ENCODE results near the gene UFD1. TPM values are rescaled to one million over a fixed set of nuclear protein-coding genes. Genes with fewer than 3 reads are reported as not detected.

The UFD1 gene
- total and polyA plus RNA-seq, 2 of the 4 experiments (the other 2 are of a cell fraction) = 149 to 152 TPM

DNA sequence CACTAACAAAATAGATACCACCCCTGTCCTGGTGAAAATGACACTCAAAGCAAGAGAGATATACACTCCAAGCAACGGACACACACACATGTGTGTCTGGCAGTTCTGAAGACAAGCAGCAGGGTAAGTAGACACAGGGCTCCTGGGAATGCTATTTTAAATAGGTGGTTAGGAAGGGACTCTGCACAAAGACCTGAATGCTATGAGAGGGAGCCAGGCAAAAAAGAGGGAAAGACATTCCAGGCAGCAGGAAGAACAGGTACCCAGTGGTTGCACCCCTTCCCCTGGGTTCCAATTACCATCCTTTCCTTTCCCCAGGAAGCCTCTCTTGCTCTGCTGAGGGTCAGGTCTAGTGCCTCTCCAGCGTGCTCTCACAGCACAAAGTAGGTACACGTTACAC lies 3.0 kb downstream of the UFD1 start:
- intact Hi-C loops (cut with micrococcal nuclease) (loop anchor here (5.0 kb wide), 2 partner anchors 156 to 184 kb away; partner anchors contain the start of gene CLTCL1), in situ Hi-C loops (cut with MboI; ENCODE audit: low sequenced_read_pairs) (no loop called here), dilution Hi-C loops (cut with HindIII; ENCODE audit: low sequenced_read_pairs, unreplicated experiment) (no loop called here)
- ChIA-PET POLR2A (ENCODE audit: unreplicated experiment) (no interaction called here), CTCF (no interaction called here)
- H3K18ac ChIP-seq (ENCODE audit: low read depth, low read length) = no peak overlapping the region
- peaks cover 37 to 65% of the 10 kb centered on the region in 2 experiments for H3K79me1 ChIP-seq (ENCODE audit: low read depth in 1 of 2, low read length in 2 of 2)
- no peak overlapping the region for H2AFZ ChIP-seq (replicated peaks; ENCODE audit: low read length, poor library complexity)
- H4K8ac ChIP-seq (ENCODE audit: low read depth in 2 of 2, low read length in 2 of 2) = no peak overlapping the region
- no peak overlapping the region for H2BK5ac ChIP-seq (ENCODE audit: low read depth, low read length, poor library complexity, severe bottlenecking)
- no peak overlapping the region for H3K56ac ChIP-seq (ENCODE audit: extremely low read depth, insufficient read depth, low read length)
- no peaks in the 10 kb centered on the region; the same call in none of the 2 replicates for H3K4me1 ChIP-seq (ENCODE audit: control insufficient read depth, insufficient read depth, low read length)
- H2BK120ac ChIP-seq (ENCODE audit: low read depth, low read length) = no peak overlapping the region
- no peaks in the 10 kb centered on the region for H3K9me3 ChIP-seq (ENCODE audit: control insufficient read depth, insufficient read depth, low read length)
- no peak for TF ChIP-seq BHLHE40 (IDR thresholded peaks at IDR 0.05; ENCODE audit: low read depth, low read length)
- TF ChIP-seq, protein P1, sequence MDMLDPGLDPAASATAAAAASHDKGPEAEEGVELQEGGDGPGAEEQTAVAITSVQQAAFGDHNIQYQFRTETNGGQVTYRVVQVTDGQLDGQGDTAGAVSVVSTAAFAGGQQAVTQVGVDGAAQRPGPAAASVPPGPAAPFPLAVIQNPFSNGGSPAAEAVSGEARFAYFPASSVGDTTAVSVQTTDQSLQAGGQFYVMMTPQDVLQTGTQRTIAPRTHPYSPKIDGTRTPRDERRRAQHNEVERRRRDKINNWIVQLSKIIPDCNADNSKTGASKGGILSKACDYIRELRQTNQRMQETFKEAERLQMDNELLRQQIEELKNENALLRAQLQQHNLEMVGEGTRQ (IDR thresholded peaks at IDR 0.05; ENCODE audit: low read depth, low read length) = no peak
- no peak for TF ChIP-seq RAD21 (IDR thresholded peaks at IDR 0.05; ENCODE audit: low read length)
- TF ChIP-seq, protein P2, sequence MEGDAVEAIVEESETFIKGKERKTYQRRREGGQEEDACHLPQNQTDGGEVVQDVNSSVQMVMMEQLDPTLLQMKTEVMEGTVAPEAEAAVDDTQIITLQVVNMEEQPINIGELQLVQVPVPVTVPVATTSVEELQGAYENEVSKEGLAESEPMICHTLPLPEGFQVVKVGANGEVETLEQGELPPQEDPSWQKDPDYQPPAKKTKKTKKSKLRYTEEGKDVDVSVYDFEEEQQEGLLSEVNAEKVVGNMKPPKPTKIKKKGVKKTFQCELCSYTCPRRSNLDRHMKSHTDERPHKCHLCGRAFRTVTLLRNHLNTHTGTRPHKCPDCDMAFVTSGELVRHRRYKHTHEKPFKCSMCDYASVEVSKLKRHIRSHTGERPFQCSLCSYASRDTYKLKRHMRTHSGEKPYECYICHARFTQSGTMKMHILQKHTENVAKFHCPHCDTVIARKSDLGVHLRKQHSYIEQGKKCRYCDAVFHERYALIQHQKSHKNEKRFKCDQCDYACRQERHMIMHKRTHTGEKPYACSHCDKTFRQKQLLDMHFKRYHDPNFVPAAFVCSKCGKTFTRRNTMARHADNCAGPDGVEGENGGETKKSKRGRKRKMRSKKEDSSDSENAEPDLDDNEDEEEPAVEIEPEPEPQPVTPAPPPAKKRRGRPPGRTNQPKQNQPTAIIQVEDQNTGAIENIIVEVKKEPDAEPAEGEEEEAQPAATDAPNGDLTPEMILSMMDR (conservative IDR thresholded peaks at IDR 0.05; ENCODE audit: low read depth, low read length) = no peak
- no peak for TF ChIP-seq CEBPB (IDR thresholded peaks at IDR 0.05; ENCODE audit: low read depth, low read length)
- TF ChIP-seq RFX5 (IDR thresholded peaks at IDR 0.05; ENCODE audit: low read depth, low read length) = no peak
- TF ChIP-seq, protein P3, sequence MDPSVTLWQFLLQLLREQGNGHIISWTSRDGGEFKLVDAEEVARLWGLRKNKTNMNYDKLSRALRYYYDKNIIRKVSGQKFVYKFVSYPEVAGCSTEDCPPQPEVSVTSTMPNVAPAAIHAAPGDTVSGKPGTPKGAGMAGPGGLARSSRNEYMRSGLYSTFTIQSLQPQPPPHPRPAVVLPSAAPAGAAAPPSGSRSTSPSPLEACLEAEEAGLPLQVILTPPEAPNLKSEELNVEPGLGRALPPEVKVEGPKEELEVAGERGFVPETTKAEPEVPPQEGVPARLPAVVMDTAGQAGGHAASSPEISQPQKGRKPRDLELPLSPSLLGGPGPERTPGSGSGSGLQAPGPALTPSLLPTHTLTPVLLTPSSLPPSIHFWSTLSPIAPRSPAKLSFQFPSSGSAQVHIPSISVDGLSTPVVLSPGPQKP (IDR thresholded peaks at IDR 0.05; ENCODE audit: borderline replicate concordance, low read depth, low read length) = no peak
- TF ChIP-seq MXI1 (IDR thresholded peaks at IDR 0.05; ENCODE audit: borderline replicate concordance, low read depth, low read length) = no peak
- TF ChIP-seq SMC3 (IDR thresholded peaks at IDR 0.05; ENCODE audit: low read depth, low read length) = no peak
- TF ChIP-seq NFE2L2 (IDR thresholded peaks at IDR 0.05; ENCODE audit: low read depth, low read length) = no peak
- no peak for TF ChIP-seq MAFK (IDR thresholded peaks at IDR 0.05; ENCODE audit: low read depth, low read length)
- TF ChIP-seq POLR2A (IDR thresholded peaks at IDR 0.05; ENCODE audit: low read depth, low read length) = no peak
- no peak for TF ChIP-seq MAZ (IDR thresholded peaks at IDR 0.05; ENCODE audit: borderline replicate concordance, low read depth, low read length)
- no peak for TF ChIP-seq FOS (IDR thresholded peaks at IDR 0.05; ENCODE audit: low read depth, low read length)
- no peaks in the 10 kb centered on the region for H3K27me3 ChIP-seq (ENCODE audit: control insufficient read depth, insufficient read depth, low read length)
- H3K4me2 ChIP-seq (ENCODE audit: low read depth, low read length) = no peak overlapping the region
- no peak overlapping the region for H2AK5ac ChIP-seq (ENCODE audit: low read depth, low read length)
- no peak for DNase-seq
- H3K4ac ChIP-seq (ENCODE audit: low read depth, low read length) = no peak overlapping the region
- peak overlapping the region; percentile 75 for H3K23ac ChIP-seq (ENCODE audit: low read depth, low read length)
- H3K27ac ChIP-seq (ENCODE audit: insufficient read depth, low read length) = no peak overlapping the region
- H3K4me3 ChIP-seq (ENCODE audit: insufficient read depth, low read depth, low read length) = no peak overlapping the region
- no TSS peak for BruUV-seq (replicated peaks)
- no peak overlapping the region for H2BK20ac ChIP-seq (ENCODE audit: low read depth, low read length)
- H2AK9ac ChIP-seq (replicated peaks; ENCODE audit: low read depth, low read length, poor library complexity) = no peak overlapping the region
- H3K9me1 ChIP-seq (ENCODE audit: insufficient read depth, low read length) = no peaks in the 10 kb centered on the region; the same call in 1 of the 2 replicates
- ATAC-seq (ENCODE audit: low read depth) = no peak
- no peak overlapping the region for H4K5ac ChIP-seq (ENCODE audit: low read depth, low read length)
- H4K91ac ChIP-seq (ENCODE audit: insufficient read depth, low read depth, low read length) = no peak overlapping the region
- no CpG with 5 or more reads among the region's 3 CpGs for WGBS, 2 experiments (ENCODE audit: extremely low coverage in 2 of 2, insufficient read length in 1 of 2)
- no peak overlapping the region for H2BK15ac ChIP-seq (ENCODE audit: low read depth, low read length)
- H3K14ac ChIP-seq (replicated peaks; ENCODE audit: low read depth, low read length) = no peak overlapping the region
- peaks cover 37% of the 10 kb centered on the region for H3K36me3 ChIP-seq (ENCODE audit: control insufficient read depth, insufficient read depth, low read length)
- H3K9ac ChIP-seq (ENCODE audit: low read depth, low read length) = no peak overlapping the region
- peaks cover 37% of the 10 kb centered on the region for H4K20me1 ChIP-seq (ENCODE audit: insufficient read depth, low read length)
